K562 (cell line): ENCODE results near the gene CSTPP1. TPM values are rescaled to one million over a fixed set of nuclear protein-coding genes. Genes with fewer than 3 reads are reported as not detected.

Source experiments
- ATAC-seq: fragments of 200-7000 bp; cut with Tn5 transposase; 3 replicates; pipeline ENCODE4 v1.9.1; 2020; ENCODE audit warnings: moderate library complexity
- BruUV-seq: library from RNA; stranded (reverse); fragments of 400-500 nt; replicated peaks from 2 replicates; lab custom pipeline; 2021; lab: Mats Ljungman, UMichigan
- CTCF ChIA-PET: fragments of 300-600 bp; formaldehyde crosslinking; extraction: SDS; loops from one replicate; lab custom pipeline; 2021; ENCODE audit warnings: low intra/inter-chr PET ratio; lab: Yijun Ruan, JAX
- POLR2A ChIA-PET: fragments of 300-600, 350-650 bp; sonication (Branson Sonifier 250); formaldehyde crosslinking; extraction: SDS; loops from one replicate; lab custom pipeline; 2021; ENCODE audit warnings: antibody characterized with exemption, inconsistent platforms; lab: Yijun Ruan, JAX
- DNase-seq, 4 experiments: peaks; one replicate each; pipeline versions ENCODE4 v3.0.0 to v3.0.0-alpha.2; 2011 to 2018; ENCODE audit warnings: low spot score in 3 of 4, mixed read lengths in 3 of 4; ENCODE audit errors: extremely low read depth in 1 of 4
- FAIRE-seq: peaks from 2 replicates; lab custom pipeline; 2011; peaks lifted over from hg19 to GRCh38; lab: Jason Lieb, UNC
- H2AFZ ChIP-seq: 2 replicates; pipeline ENCODE4 v1.6.0; 2011; ENCODE audit warnings: low read depth, low read length, control low read depth, inconsistent platforms
- H3K27ac ChIP-seq: fragments of 200-600 bp; 3 replicates; pipeline ENCODE4 v1.8.0; 2011; ENCODE audit warnings: low read depth, mild to moderate bottlenecking, control low read depth, inconsistent platforms, low read length, moderate library complexity, mixed read lengths; ENCODE audit errors: extremely low read depth
- H3K27me3 ChIP-seq, 2 experiments: fragments of 300-600 bp in 1 of 2; 2 replicates in 1 of 2; 3 replicates in 1 of 2; pipeline versions ENCODE4 v1.6.0 to v1.8.0; 2011; ENCODE audit warnings: inconsistent platforms in 2 of 2, low read length in 2 of 2, mild to moderate bottlenecking in 1 of 2, mixed read lengths in 1 of 2, moderate library complexity in 1 of 2; ENCODE audit not compliant: control insufficient read depth in 2 of 2, insufficient read depth in 2 of 2
- H3K36me3 ChIP-seq: fragments of 300-600 bp; 3 replicates; pipeline ENCODE4 v1.8.0; 2011; ENCODE audit warnings: mild to moderate bottlenecking, low read length, inconsistent platforms; ENCODE audit not compliant: control insufficient read depth, insufficient read depth
- H3K4me1 ChIP-seq, 2 experiments: fragments of 200-600 bp in 1 of 2; replicated peaks in 1 of 2; 2 replicates in 1 of 2; 3 replicates in 1 of 2; pipeline versions ENCODE4 v1.5.1 to v1.8.0; 2011; ENCODE audit warnings: inconsistent platforms in 2 of 2, low read length in 2 of 2, mild to moderate bottlenecking in 1 of 2, mixed read lengths in 1 of 2, moderate library complexity in 1 of 2; ENCODE audit not compliant: control insufficient read depth in 2 of 2, insufficient read depth in 2 of 2
- H3K4me2 ChIP-seq: 2 replicates; pipeline ENCODE4 v1.6.1; 2011; ENCODE audit warnings: low read length, control low read depth, inconsistent platforms, mixed read lengths; ENCODE audit not compliant: insufficient read depth
- H3K4me3 ChIP-seq: fragments of 200-600 bp; sonication (generic), shearing (Covaris generic); 2 replicates; pipeline ENCODE4 v1.5.1; 2016; ENCODE audit warnings: control low read depth, inconsistent platforms
- H3K79me2 ChIP-seq: fragments of 200-600 bp; 3 replicates; pipeline ENCODE4 v1.8.0; 2011; ENCODE audit warnings: low read length, inconsistent platforms; ENCODE audit not compliant: control insufficient read depth, insufficient read depth
- H3K9ac ChIP-seq, 2 experiments: 2 replicates each; pipeline versions ENCODE4 v1.6.0 to v1.6.1; 2011; ENCODE audit warnings: low read depth in 2 of 2, low read length in 2 of 2, control low read depth in 1 of 2, inconsistent platforms in 1 of 2, mild to moderate bottlenecking in 1 of 2, mixed read lengths in 1 of 2; ENCODE audit not compliant: insufficient read depth in 1 of 2
- H3K9me1 ChIP-seq: one replicate; pipeline ENCODE4 v1.6.0; 2011; ENCODE audit warnings: inconsistent platforms, mild to moderate bottlenecking, low read length, moderate library complexity; ENCODE audit not compliant: control insufficient read depth, insufficient read depth
- H3K9me3 ChIP-seq: replicated peaks from 2 replicates; pipeline ENCODE4 v1.5.1; 2011; ENCODE audit warnings: low read depth, low read length, inconsistent platforms; ENCODE audit not compliant: control insufficient read depth, insufficient read depth
- H4K20me1 ChIP-seq: replicated peaks from 2 replicates; pipeline ENCODE4 v1.6.1; 2011; ENCODE audit warnings: low read length, inconsistent platforms, mixed read lengths; ENCODE audit not compliant: control insufficient read depth, insufficient read depth
- CHAMP1 ChIP-seq: fragments of 450-650 bp; IDR thresholded peaks from 2 replicates; pipeline ENCODE4 v1.6.1; 2016; ENCODE audit warnings: mild to moderate bottlenecking
- FOXK1 ChIP-seq: sonication (generic); formaldehyde crosslinking; IDR thresholded peaks from 2 replicates; pipeline ENCODE4 v1.8.0; 2022; ENCODE audit warnings: missing genetic modification reagents, mild to moderate bottlenecking, borderline replicate concordance
- KDM5B ChIP-seq: fragments of 200-600 bp; sonication (generic); IDR thresholded peaks from 2 replicates; pipeline ENCODE4 v1.6.1; 2012; ENCODE audit warnings: low read depth, mild to moderate bottlenecking, moderate library complexity, low read length, control low read depth, inconsistent platforms; ENCODE audit not compliant: insufficient replicate concordance
- KLF6 ChIP-seq: fragments of 250-450 bp; sonication (Bioruptor Pico); IDR thresholded peaks from 2 replicates; pipeline ENCODE4 v1.4.0; 2020; ENCODE audit warnings: mild to moderate bottlenecking, moderate library complexity, borderline replicate concordance
- NFIC ChIP-seq: fragments of 450-650 bp; IDR thresholded peaks from 2 replicates; pipeline ENCODE4 v1.6.1; 2017; ENCODE audit warnings: mild to moderate bottlenecking, inconsistent platforms
- PCBP1 ChIP-seq: fragments of 200-400 bp; formaldehyde crosslinking; IDR thresholded peaks from 2 replicates; pipeline ENCODE4 v1.6.1; 2018; ENCODE audit warnings: mild to moderate bottlenecking, low read depth, low read length; ENCODE audit not compliant: poor library complexity, severe bottlenecking
- PHF20 ChIP-seq: fragments of 450-650 bp; IDR thresholded peaks from 2 replicates; pipeline ENCODE4 v1.6.1; 2018; ENCODE audit not compliant: partially characterized antibody
- RAD21 ChIP-seq, 2 experiments: fragments of 250-450 bp in 1 of 2; fragments of 450-650 bp in 1 of 2; sonication (Bioruptor Pico) in 1 of 2; formaldehyde crosslinking in 1 of 2; IDR thresholded peaks in 1 of 2; conservative IDR thresholded peaks in 1 of 2; 2 replicates each; pipeline versions ENCODE4 v1.4.0 to v1.8.0; 2020 to 2022; ENCODE audit warnings: mild to moderate bottlenecking in 2 of 2, moderate library complexity in 1 of 2
- RBM22 ChIP-seq: fragments of 200-400 bp; formaldehyde crosslinking; IDR thresholded peaks from 2 replicates; pipeline ENCODE4 v1.6.1; 2018; ENCODE audit warnings: low read length, low read depth; ENCODE audit not compliant: poor library complexity, severe bottlenecking
- SIX5 ChIP-seq, 2 experiments: IDR thresholded peaks; 2 replicates each; pipeline ENCODE4 v1.6.1; 2011; ENCODE audit warnings: low read length in 2 of 2, borderline replicate concordance in 1 of 2, low read depth in 1 of 2, mild to moderate bottlenecking in 1 of 2, moderate library complexity in 1 of 2; ENCODE audit not compliant: insufficient read depth in 1 of 2
- ZC3H11A ChIP-seq: IDR thresholded peaks from 2 replicates; pipeline ENCODE4 v1.6.1; 2012; ENCODE audit warnings: low read depth, low read length, improper control_type of control experiment
- ZNF121 ChIP-seq: sonication (generic); formaldehyde crosslinking; conservative IDR thresholded peaks from 2 replicates; pipeline ENCODE4 v1.8.0; 2022; ENCODE audit warnings: missing genetic modification reagents
- ZNF316 ChIP-seq: fragments of 450-650 bp; IDR thresholded peaks from 2 replicates; pipeline ENCODE4 v1.6.1; 2016
- ZNF384 ChIP-seq: IDR thresholded peaks from 2 replicates; pipeline ENCODE4 v1.6.1; 2012; ENCODE audit warnings: low read depth, low read length, improper control_type of control experiment
- WGBS: fragments of 100-300 bp; shearing (Covaris generic); methylation state at CpG from one replicate; pipeline ENCODE4 v1.1.6; 2016; ENCODE audit warnings: low coverage, mixed read lengths; ENCODE audit not compliant: insufficient coverage; ENCODE audit errors: missing lambda C conversion rate; 5-methylcytosine and 5-hydroxymethylcytosine counted together
- in situ Hi-C: fragments of 300-500 bp; cut with MboI; formaldehyde crosslinking; loops from 4 replicates; pipeline ENCODE4 v1.15.0; 2018; ENCODE audit warnings: inconsistent platforms, mixed read lengths
- intact Hi-C: fragments of 100-400 bp; cut with micrococcal nuclease; formaldehyde crosslinking; loops from 2 replicates; pipeline ENCODE4 v1.14.2; 2022
- polyA plus RNA-seq, 8 experiments: library from polyadenylated mRNA; depleted of rRNA in 4 of 8; stranded (reverse) in 5 of 8; unstranded in 3 of 8; fragments of >200 nt; fragmentation: Nextera tagmentation in 2 of 8; fragmentation: Illumina TruSeq in 1 of 8; extraction: Ambion mirVana in 2 of 8; extraction: Trizol in 1 of 8; gene quantifications; 2 replicates each; pipeline versions ENCODE4 v1.2.1 to v1.2.3, GENCODE V29; 2011 to 2014; ENCODE audit warnings: inconsistent platforms in 1 of 8, missing spikeins in 1 of 8
- total RNA-seq, 7 experiments: library from RNA; depleted of rRNA in 6 of 7; stranded (reverse); fragments of >200 nt in 6 of 7; fragmentation: Illumina TruSeq in 2 of 7; extraction: Trizol in 2 of 7; gene quantifications; 2 replicates each; pipeline versions ENCODE4 v1.2.1 to v1.2.3, GENCODE V29; 2011 to 2021; ENCODE audit warnings: low replicate concordance in 1 of 7
- TF ChIP-seq, protein P1 (sequence below): fragments of 450-650 bp; IDR thresholded peaks from 2 replicates; pipeline ENCODE4 v1.6.1; 2018; ENCODE audit not compliant: partially characterized antibody

The CSTPP1 gene
- total and polyA plus RNA-seq, 9 of the 15 experiments (the other 6 are each of a cell fraction or from before 2014, with no cell fraction given), result 6.5 to 17.8 (median 9.2) TPM

DNA sequence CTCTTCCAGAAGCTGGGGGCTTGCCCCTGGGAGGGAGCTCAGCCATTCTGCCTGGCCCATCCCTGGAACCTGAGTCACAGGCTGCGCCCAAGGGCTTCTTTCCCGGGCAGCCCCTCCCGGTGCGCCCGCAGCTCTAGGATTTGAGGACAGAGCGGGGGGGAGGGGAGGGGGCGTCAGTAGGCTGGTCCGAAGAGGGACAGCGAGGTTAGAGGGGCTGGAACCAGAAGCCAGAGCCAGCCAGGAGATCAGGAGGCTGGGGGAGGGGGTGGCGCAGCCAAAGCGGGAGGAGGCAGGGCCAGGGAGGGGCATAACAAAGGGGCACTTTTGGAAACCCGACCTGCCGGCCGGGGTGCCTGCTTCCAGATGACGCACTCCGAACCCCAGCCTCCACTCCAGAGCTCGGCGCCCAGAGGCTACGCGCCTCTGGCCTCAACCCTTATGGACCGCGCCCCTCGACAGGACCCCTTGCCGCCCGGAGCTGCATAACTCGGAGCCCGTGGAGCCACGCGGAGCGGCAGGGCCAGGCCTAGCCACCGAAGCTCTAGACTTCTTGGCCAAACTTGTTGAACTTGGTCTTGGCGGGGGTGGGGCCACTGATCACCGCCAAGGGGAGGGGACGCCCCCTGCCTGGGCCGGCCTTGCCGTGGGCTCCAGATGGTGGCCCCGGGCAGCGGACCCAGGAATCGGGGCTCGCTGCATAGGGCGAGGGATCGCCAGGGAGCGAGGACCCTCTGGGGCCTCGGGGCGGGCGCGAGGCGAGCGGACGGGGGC is 248.9 kb downstream of the CSTPP1 start:
- in situ Hi-C loops (no loop called here), intact Hi-C loops (no loop called here)
- POLR2A ChIA-PET, result interaction anchor here (0.9 to 2.0 kb wide), 3 partner anchors 13 to 30 kb away, joined by 4 to 7 read pairs (median 5); partner anchors contain the start of gene DDB2
- H3K4me1 ChIP-seq, result peaks cover 7 to 38% of the 10 kb centered on the region in 2 experiments
- no peaks in the 10 kb centered on the region for H3K79me2 ChIP-seq
- peaks cover 2 to 7% of the 10 kb centered on the region in 2 experiments; a peak in 2 of 5 replicates for H3K27me3 ChIP-seq
- H3K27ac ChIP-seq, result peak overlapping the region; percentile 56; the same call in 1 of the 3 replicates
- ATAC-seq (peak; percentile 61), FAIRE-seq (no peak), DNase-seq (peak in 2 of 4 experiments; percentile 29 to 30)
- H3K9me3 ChIP-seq, result no peaks in the 10 kb centered on the region
- 31% methylated on average over 30 of the region's 50 CpGs for WGBS
- no TSS peak for BruUV-seq
- H3K4me2 ChIP-seq, result peak overlapping the region; percentile 72
- CTCF ChIA-PET, result no interaction called here
- H3K36me3 ChIP-seq, result no peaks in the 10 kb centered on the region
- H3K4me3 ChIP-seq, result peak overlapping the region; percentile 61
- H4K20me1 ChIP-seq, result no peaks in the 10 kb centered on the region
- peak overlapping the region; percentile 86 for H2AFZ ChIP-seq
- no peaks in the 10 kb centered on the region for H3K9me1 ChIP-seq
- peak overlapping the region; percentile 64 to 93 for H3K9ac ChIP-seq
- no peak for TF ChIP-seq ZNF121 (CRISPR knock-in tag)
- TF ChIP-seq RAD21 (CRISPR knock-in tag; conservative IDR thresholded peaks at IDR 0.05 in 1 of 2, IDR thresholded peaks at IDR 0.05 in 1 of 2), result no peak
- TF ChIP-seq KDM5B, result no peak
- TF ChIP-seq, protein P1, sequence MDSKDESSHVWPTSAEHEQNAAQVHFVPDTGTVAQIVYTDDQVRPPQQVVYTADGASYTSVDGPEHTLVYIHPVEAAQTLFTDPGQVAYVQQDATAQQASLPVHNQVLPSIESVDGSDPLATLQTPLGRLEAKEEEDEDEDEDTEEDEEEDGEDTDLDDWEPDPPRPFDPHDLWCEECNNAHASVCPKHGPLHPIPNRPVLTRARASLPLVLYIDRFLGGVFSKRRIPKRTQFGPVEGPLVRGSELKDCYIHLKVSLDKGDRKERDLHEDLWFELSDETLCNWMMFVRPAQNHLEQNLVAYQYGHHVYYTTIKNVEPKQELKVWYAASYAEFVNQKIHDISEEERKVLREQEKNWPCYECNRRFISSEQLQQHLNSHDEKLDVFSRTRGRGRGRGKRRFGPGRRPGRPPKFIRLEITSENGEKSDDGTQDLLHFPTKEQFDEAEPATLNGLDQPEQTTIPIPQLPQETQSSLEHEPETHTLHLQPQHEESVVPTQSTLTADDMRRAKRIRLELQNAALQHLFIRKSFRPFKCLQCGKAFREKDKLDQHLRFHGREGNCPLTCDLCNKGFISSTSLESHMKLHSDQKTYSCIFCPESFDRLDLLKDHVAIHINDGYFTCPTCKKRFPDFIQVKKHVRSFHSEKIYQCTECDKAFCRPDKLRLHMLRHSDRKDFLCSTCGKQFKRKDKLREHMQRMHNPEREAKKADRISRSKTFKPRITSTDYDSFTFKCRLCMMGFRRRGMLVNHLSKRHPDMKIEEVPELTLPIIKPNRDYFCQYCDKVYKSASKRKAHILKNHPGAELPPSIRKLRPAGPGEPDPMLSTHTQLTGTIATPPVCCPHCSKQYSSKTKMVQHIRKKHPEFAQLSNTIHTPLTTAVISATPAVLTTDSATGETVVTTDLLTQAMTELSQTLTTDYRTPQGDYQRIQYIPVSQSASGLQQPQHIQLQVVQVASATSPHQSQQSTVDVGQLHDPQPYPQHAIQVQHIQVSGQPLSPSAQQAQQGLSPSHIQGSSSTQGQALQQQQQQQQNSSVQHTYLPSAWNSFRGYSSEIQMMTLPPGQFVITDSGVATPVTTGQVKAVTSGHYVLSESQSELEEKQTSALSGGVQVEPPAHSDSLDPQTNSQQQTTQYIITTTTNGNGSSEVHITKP, result peak; percentile 62
- no peak for TF ChIP-seq KLF6 (CRISPR knock-in tag)
- TF ChIP-seq RBM22, result no peak
- peak; percentile 34 for TF ChIP-seq PCBP1
- TF ChIP-seq FOXK1 (CRISPR knock-in tag), result no peak
- no peak for TF ChIP-seq SIX5 (IDR thresholded peaks at IDR 0.05; ENCODE audit: borderline replicate concordance in 1 of 2, insufficient read depth in 1 of 2, low read depth in 1 of 2, low read length in 2 of 2)
- TF ChIP-seq ZNF384, result no peak
- TF ChIP-seq NFIC, result peak; percentile 55
- no peak for TF ChIP-seq ZNF316
- TF ChIP-seq CHAMP1, result no peak
- TF ChIP-seq ZC3H11A, result no peak
- no peak for TF ChIP-seq PHF20
